Activated CD4-positive, alpha-beta T cell treated with anti-CD3 and anti-CD28 coated beads for 36 hours (primary cell): ENCODE measurements around the gene KIF21B. TPM values are rescaled to one million over a fixed set of nuclear protein-coding genes. Genes with fewer than 3 reads are reported as not detected.
A peak's percentile ranks its signal among the peaks of the same experiment; 100 is the strongest.
"Not testable (repeated sequence)": the region's sequence is repeated elsewhere in the genome, so short reads cannot be mapped to it uniquely, and the experiment has no call there.

ENCODE experiments used
- ATAC-seq: fragments of 200-7000 bp; cut with Tn5 transposase; one replicate; pipeline ENCODE4 v1.10.0; 2021; ENCODE audit warnings: mild to moderate bottlenecking, moderate library complexity
- CTCF ChIA-PET: fragments of 350-600 bp; sonication (Branson Sonifier 250); formaldehyde crosslinking; loops from one replicate; lab custom pipeline; 2021; ENCODE audit warnings: antibody characterized with exemption; lab: Charles Lee
- POLR2A ChIA-PET: fragments of 350-600 bp; sonication (Branson Sonifier 250); formaldehyde crosslinking; loops from one replicate; lab custom pipeline; 2021; ENCODE audit warnings: antibody characterized with exemption, inconsistent platforms; lab: Charles Lee
- DNase-seq: peaks from one replicate; pipeline ENCODE4 v3.0.0-alpha.2; 2020
- H3K27ac Mint-ChIP-seq: one replicate; pipeline ENCODE4 v1.8.0; 2021; ENCODE audit warnings: mixed read lengths
- H3K27me3 Mint-ChIP-seq: one replicate; pipeline ENCODE4 v1.8.0; 2021; ENCODE audit warnings: mixed read lengths
- H3K36me3 Mint-ChIP-seq: one replicate; pipeline ENCODE4 v1.8.0; 2021; ENCODE audit warnings: low read depth, mixed read lengths
- H3K4me1 Mint-ChIP-seq: one replicate; pipeline ENCODE4 v1.8.0; 2021; ENCODE audit warnings: mixed read lengths
- H3K4me3 Mint-ChIP-seq: one replicate; pipeline ENCODE4 v1.8.0; 2021; ENCODE audit warnings: mild to moderate bottlenecking, moderate library complexity, mixed read lengths
- H3K9me3 Mint-ChIP-seq: one replicate; pipeline ENCODE4 v1.8.0; 2021; ENCODE audit warnings: low read depth, mixed read lengths
- intact Hi-C, 2 experiments: fragments of 100-400 bp; cut with DNase I in 1 of 2; cut with micrococcal nuclease in 1 of 2; formaldehyde crosslinking; loops; one replicate each; pipeline versions ENCODE4 v1.14.2 to v1.15.1; 2022 to 2024; cut with DNase I, micrococcal nuclease
- total RNA-seq, 2 experiments: library from RNA; stranded (reverse); gene quantifications; one replicate each; pipeline ENCODE4 v1.2.3, GENCODE V29; 2021

KIF21B gene
- total RNA-seq, 2 experiments from 2014 or later: 62.8 to 67.1 TPM

DNA sequence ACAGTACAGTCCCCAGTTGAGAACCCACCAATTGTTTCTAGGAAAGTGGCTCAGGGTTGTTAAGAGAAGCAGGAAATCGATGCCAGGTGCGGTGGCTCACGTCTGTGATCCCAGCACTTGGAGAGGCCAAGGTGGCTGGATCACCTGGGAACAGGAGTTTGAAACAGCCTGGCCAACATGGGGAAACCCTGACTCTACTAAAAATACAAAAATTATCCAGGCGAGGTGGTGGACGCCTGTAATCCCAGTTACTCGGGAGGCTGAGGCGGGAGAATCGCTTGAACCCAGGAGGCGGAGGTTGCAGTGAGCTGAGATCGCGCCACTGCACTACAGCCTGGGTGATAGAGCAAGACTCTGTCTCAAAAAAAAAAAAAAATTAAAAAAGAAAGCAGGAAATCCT lies 61.4 kb downstream of the KIF21B start:
- ATAC-seq, H3K4me1 Mint-ChIP-seq, intact Hi-C loops, DNase-seq, H3K9me3 Mint-ChIP-seq, CTCF ChIA-PET, H3K27me3 Mint-ChIP-seq, H3K27ac Mint-ChIP-seq, H3K36me3 Mint-ChIP-seq, POLR2A ChIA-PET, H3K4me3 Mint-ChIP-seq: not testable (repeated sequence)

DNA sequence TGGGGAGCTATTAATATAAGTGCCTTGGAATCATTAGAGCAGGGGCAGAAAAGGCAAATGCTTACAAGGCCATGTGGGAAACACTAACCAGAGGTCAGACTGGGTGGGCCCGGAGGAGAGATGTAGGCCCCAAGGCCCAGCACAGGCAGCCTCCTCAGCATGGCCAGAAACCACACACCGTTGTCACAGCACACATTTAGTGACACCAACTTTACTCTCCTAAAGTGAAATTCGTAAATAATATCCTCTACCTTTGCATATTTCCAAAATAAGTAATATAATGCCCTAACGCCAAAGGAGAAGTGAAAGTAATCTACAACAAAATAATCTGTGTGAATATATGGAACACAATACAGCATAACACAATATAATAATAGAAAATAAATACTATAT lies 62.6 kb downstream of the KIF21B start:
- Mint-ChIP-seq H3K27ac (no peak overlapping the region), H3K4me1 (no peaks in the 10 kb centered on the region)
- CTCF ChIA-PET: interaction anchor here (1.3 kb wide), 1 partner anchor 10 kb away, joined by 6 read pairs; no protein-coding TSS in a partner anchor

DNA sequence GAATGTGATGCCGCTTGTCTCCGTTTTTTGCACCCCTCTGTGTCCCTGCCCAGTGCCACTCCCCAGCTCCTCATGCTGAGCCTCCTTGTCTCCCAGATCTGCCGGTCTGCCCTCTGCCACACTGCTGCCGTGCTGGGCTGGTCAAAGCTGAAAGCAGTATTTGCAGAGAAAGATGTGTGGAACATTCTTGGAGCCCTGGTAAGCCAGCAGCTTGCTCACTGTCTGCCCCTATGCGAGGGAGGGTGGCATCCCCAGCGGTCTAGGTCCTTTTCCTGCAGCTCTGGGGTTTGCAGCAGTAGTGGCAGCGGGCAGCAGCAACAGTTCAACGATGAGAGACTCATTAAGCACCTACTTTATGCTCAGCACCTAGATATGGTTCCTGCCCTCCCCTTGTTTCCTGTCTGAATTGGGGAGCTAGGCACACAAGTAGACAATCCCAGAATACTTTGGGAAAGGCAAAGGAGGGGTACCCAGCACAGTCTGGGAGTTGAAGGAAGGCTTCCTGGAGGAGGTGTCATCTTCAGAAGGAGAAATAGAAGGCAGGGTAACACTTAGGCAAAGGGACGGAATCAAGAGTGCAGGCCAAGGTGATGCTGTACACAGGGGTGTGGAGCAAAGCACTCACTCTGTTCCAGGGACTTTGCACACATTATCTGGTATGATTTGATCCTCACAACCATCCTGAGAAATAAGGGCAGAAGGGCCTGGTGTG lies 63.1 kb downstream of the KIF21B start:
- intact Hi-C loops: no loop called here
- no peaks in the 10 kb centered on the region for H3K36me3 Mint-ChIP-seq
- H3K27ac Mint-ChIP-seq: no peak overlapping the region
- CTCF ChIA-PET: interaction anchor here (0.5 to 1.3 kb wide), 2 partner anchors 11 to 82 kb away, joined by 3 to 6 read pairs; no protein-coding TSS in a partner anchor
- H3K27me3 Mint-ChIP-seq: no peaks in the 10 kb centered on the region
- H3K4me3 Mint-ChIP-seq: no peak overlapping the region
- POLR2A ChIA-PET: no interaction called here
- no peaks in the 10 kb centered on the region for H3K9me3 Mint-ChIP-seq
- no peak for ATAC-seq
- DNase-seq: no peak
- no peaks in the 10 kb centered on the region for H3K4me1 Mint-ChIP-seq

More for the DNA sequence above, 62.6 kb downstream of the KIF21B start:
- no peak for DNase-seq
- Mint-ChIP-seq H3K9me3 (no peaks in the 10 kb centered on the region), H3K27me3 (no peaks in the 10 kb centered on the region), H3K4me3 (no peak overlapping the region), H3K36me3 (no peaks in the 10 kb centered on the region)
- no peak for ATAC-seq
- intact Hi-C loops: no loop called here
- POLR2A ChIA-PET: no interaction called here

GRCh38 chr1:200959411-200959921 lies 64.0 kb downstream of the KIF21B start:
- Mint-ChIP-seq H3K27ac (no peak overlapping the region), H3K27me3 (peaks cover under 1% of the 10 kb centered on the region), H3K9me3 (no peaks in the 10 kb centered on the region), H3K4me3 (no peak overlapping the region), H3K4me1 (no peaks in the 10 kb centered on the region), H3K36me3 (no peaks in the 10 kb centered on the region)
- ChIA-PET CTCF (interaction anchor here (0.5 to 1.3 kb wide), 3 partner anchors 9 to 66 kb away, joined by 3 to 6 read pairs (median 3); no protein-coding TSS in a partner anchor), POLR2A (no interaction called here)
- no peak for ATAC-seq
- DNase-seq: no peak
- intact Hi-C loops: no loop called here

- Mint-ChIP-seq H3K4me3 (no peak overlapping the region), H3K9me3 (no peaks in the 10 kb centered on the region), H3K4me1 (no peaks in the 10 kb centered on the region), H3K27me3 (peaks cover 3% of the 10 kb centered on the region), H3K27ac (no peak overlapping the region), H3K36me3 (no peaks in the 10 kb centered on the region)
- no peak for ATAC-seq
- POLR2A ChIA-PET: no interaction called here
- DNase-seq: no peak
- CTCF ChIA-PET: interaction anchor here (0.5 to 0.6 kb wide), 2 partner anchors 14 to 67 kb away, joined by 3 read pairs; no protein-coding TSS in a partner anchor
- intact Hi-C loops: no loop called here
These were observed 64.9 kb downstream of the KIF21B start for GRCh38 chr1:200958597-200958996.

DNA sequence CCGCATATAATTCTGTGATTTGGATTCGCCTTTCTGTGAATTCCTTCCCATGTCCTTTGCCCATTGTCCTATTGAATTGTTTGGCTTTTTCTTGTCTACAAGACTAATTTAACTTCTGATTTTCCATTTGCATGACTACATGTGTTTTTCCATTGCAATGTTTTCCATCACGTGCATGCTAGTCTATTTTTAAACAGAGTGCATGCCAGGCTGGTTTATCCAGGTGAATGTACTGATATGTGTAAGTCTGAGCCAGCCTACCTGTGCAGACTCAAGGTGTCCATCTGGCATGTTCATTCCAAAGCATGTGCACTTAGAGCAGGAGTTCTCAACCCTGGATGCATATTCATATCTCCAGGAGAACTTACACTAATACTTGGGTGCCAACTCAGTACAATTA lies 69.1 kb downstream of the KIF21B start:
- Mint-ChIP-seq H3K36me3 (no peaks in the 10 kb centered on the region), H3K4me1 (no peaks in the 10 kb centered on the region), H3K4me3 (no peak overlapping the region), H3K27ac (no peak overlapping the region), H3K27me3 (peaks cover 3% of the 10 kb centered on the region), H3K9me3 (no peaks in the 10 kb centered on the region)
- ChIA-PET POLR2A (interaction anchor here (0.7 kb wide), 1 partner anchor 76 kb away, joined by 3 read pairs; no protein-coding TSS in a partner anchor), CTCF (no interaction called here)
- no peak for DNase-seq
- intact Hi-C loops: no loop called here
- no peak for ATAC-seq

- no peak overlapping the region for H3K27ac Mint-ChIP-seq
- H3K4me3 Mint-ChIP-seq: no peak overlapping the region
- ChIA-PET CTCF (interaction anchor here (0.6 to 0.7 kb wide), 2 partner anchors 76 to 739 kb away, joined by 3 read pairs; no protein-coding TSS in a partner anchor), POLR2A (no interaction called here)
- no peak for ATAC-seq
- no peak for DNase-seq
- no peaks in the 10 kb centered on the region for H3K36me3 Mint-ChIP-seq
- no peaks in the 10 kb centered on the region for H3K4me1 Mint-ChIP-seq
- H3K9me3 Mint-ChIP-seq: peaks cover 10% of the 10 kb centered on the region
- H3K27me3 Mint-ChIP-seq: peaks cover 3% of the 10 kb centered on the region
- intact Hi-C loops: no loop called here
These were observed 72.5 kb downstream of the KIF21B start for GRCh38 chr1:200951016-200951415.

DNA sequence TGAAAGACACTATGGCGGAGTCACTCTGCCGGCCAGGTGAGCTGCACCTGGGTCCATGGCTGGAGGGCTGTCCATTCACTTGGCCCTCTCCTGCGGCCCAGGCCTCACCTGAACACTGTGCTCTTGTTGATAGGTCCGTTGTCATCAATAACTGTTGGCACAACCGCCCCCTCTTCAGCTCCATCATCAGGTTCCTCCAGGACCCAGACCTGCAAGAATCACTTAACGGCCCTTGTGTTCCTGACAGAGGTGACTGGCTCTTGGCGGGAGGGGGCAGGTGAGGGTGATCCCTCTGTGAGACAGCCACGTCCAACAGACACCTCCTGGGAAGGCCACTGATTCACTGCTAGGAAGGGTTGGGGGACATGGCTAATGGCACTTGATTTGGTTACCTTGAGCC lies 73.9 kb downstream of the KIF21B start:
- intact Hi-C loops: no loop called here
- Mint-ChIP-seq H3K27me3 (peaks cover 3% of the 10 kb centered on the region), H3K9me3 (peaks cover 10% of the 10 kb centered on the region), H3K27ac (no peak overlapping the region), H3K4me3 (no peak overlapping the region), H3K36me3 (no peaks in the 10 kb centered on the region), H3K4me1 (no peaks in the 10 kb centered on the region)
- ChIA-PET CTCF (interaction anchor here (0.6 to 1.3 kb wide), 2 partner anchors 22 to 97 kb away, joined by 4 read pairs; no protein-coding TSS in a partner anchor), POLR2A (no interaction called here)
- DNase-seq (no peak), ATAC-seq (no peak)

DNA sequence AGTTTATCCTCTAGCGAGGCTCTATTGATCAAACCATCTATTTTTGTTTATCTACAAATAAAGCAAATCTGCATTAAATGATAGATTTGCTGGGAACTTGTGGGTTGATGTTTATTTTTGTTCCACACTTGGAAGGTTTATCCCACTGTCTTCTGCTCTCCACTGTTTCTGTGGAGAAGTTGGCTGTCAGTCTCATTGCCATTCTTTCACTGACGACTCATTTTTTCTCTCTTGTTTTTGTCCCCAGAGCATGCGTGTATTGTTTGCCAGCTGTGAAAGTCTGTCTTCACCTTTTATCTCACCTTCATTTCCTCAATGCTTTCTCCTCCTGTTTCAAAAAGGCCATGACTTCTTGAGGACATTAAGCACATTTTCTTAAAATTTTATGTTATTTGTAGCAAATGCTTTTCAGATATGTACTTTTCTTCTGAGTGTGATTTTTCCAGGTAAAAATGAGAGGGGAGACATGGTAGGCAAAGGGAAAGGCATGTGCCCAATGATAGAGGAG lies 76.4 kb downstream of the KIF21B start:
- ATAC-seq (no peak), DNase-seq (no peak)
- CTCF ChIA-PET: interaction anchor here (0.7 to 1.7 kb wide), 3 partner anchors 16 to 991 kb away, joined by 3 to 5 read pairs (median 4); no protein-coding TSS in a partner anchor
- Mint-ChIP-seq H3K4me1 (no peaks in the 10 kb centered on the region), H3K4me3 (no peak overlapping the region), H3K36me3 (peaks cover 2% of the 10 kb centered on the region), H3K27me3 (peaks cover 3% of the 10 kb centered on the region), H3K27ac (no peak overlapping the region), H3K9me3 (peaks cover 14% of the 10 kb centered on the region)
- POLR2A ChIA-PET: no interaction called here
- intact Hi-C loops: no loop called here

DNA sequence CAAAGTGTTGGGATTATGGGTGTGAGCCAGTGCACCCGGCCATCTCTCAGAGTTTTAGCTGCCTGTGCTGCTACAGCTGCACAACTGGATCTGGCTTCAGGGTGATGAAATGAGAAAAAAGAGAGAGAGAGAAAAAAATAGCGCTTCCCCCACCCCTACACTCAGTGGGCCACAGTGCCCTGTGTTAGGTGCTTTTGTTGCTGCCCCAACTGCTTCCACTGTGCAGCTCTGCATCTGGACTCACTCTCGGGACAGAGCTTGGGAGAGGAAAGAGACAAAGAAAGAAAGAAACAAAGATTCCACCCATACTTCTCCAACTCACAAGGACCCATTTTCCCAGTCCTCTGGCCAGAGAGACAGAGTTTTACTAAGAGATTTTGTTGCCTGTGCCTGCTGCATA lies 78.4 kb downstream of the KIF21B start:
- H3K36me3 Mint-ChIP-seq: peaks cover 7% of the 10 kb centered on the region
- peaks cover 3% of the 10 kb centered on the region for H3K27me3 Mint-ChIP-seq
- ChIA-PET POLR2A (no interaction called here), CTCF (interaction anchor here (0.6 kb wide), 2 partner anchors 38 to 637 kb away, joined by 3 read pairs; no protein-coding TSS in a partner anchor)
- H3K4me3 Mint-ChIP-seq: no peak overlapping the region
- peaks cover 18% of the 10 kb centered on the region for H3K9me3 Mint-ChIP-seq
- H3K27ac Mint-ChIP-seq: no peak overlapping the region
- no peak for ATAC-seq
- intact Hi-C loops: no loop called here
- no peak for DNase-seq
- no peaks in the 10 kb centered on the region for H3K4me1 Mint-ChIP-seq

DNA sequence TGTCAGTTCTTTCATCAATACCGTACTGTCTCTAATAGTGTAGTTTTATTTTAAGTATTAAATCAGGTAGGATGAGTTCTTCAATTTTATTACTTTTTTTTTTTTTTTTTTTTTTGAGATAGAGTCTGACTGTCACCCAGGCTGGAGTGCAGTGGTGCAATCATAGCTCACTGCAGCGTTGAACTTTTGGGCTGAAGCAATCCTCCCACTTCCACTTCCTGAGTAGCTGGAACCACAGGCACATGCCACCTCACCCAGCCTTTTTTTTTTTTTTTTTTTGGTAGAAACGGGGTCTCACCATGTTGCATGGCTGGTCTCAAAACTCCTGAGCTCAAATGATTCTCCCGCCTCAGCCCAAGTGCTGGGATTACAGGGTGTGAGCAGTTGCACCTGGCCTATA lies 84.6 kb downstream of the KIF21B start:
- ChIA-PET POLR2A (interaction anchor here (0.6 kb wide), 1 partner anchor 344 kb away, joined by 3 read pairs; no protein-coding TSS in a partner anchor), CTCF (interaction anchor here (0.6 kb wide), 1 partner anchor 78 kb away, joined by 4 read pairs; no protein-coding TSS in a partner anchor)
- DNase-seq: peak; percentile 30
- intact Hi-C loops: no loop called here
- ATAC-seq: peak; percentile 60
- Mint-ChIP-seq H3K27ac (no peak overlapping the region), H3K27me3 (no peaks in the 10 kb centered on the region), H3K36me3 (peaks cover 7% of the 10 kb centered on the region), H3K4me3 (no peak overlapping the region), H3K4me1 (peaks cover 2% of the 10 kb centered on the region), H3K9me3 (peaks cover 8% of the 10 kb centered on the region)
